Amniotic epithelial cell (primary cell): ENCODE measurements around the gene FCER1A.

Source experiments
- DNase-seq: peaks from one replicate; pipeline ENCODE4 v3.0.0-alpha.2; 2010; ENCODE audit warnings: low read depth

The FCER1A gene

GRCh38 chr1:159352436-159352835 lies 50.3 kb downstream of the FCER1A start:
- no peak for DNase-seq
